NCI-H2171 treated with DMSO at 0.1 percent for 48 hours (cell line): ENCODE results near the gene PAFAH1B2.
A peak's percentile ranks its signal among the peaks of the same experiment; 100 is the strongest.
"Not testable (repeated sequence)": the region's sequence is repeated elsewhere in the genome, so short reads cannot be mapped to it uniquely, and the experiment has no call there.

Experiments used
- DNase-seq: peaks from one replicate; lab custom pipeline; 2025; lab: John Stamatoyannopoulos, UW

The PAFAH1B2 gene

GRCh38 chr11:117127171-117127901, 16.8 kb upstream of the PAFAH1B2 start:
- peak; percentile 64 for DNase-seq

- DNase-seq = no peak
These were observed 15.8 kb upstream of the PAFAH1B2 start for GRCh38 chr11:117128289-117128688.

GRCh38 chr11:117130396-117130795, 13.7 kb upstream of the PAFAH1B2 start:
- DNase-seq = not testable (repeated sequence)

DNA sequence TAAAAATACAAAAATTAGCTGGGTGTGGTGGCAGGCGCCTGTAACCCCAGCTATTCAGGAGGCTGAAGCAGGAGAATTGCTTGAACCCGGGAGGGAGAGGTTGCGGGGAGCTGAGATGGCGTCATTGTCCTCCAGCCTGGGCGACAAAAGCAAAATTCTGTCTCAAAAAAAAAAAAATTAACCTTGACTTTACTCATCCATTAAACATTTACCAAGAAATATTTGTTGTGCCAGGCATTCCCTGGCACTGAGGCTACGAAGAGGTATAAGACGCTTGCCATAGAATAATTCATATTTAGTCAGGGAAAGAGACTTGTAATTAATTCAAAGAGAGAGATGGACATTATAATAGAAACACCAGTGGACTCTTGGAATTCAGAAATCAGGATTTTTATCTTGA, 13.2 kb upstream of the PAFAH1B2 start:
- DNase-seq = no peak

DNA sequence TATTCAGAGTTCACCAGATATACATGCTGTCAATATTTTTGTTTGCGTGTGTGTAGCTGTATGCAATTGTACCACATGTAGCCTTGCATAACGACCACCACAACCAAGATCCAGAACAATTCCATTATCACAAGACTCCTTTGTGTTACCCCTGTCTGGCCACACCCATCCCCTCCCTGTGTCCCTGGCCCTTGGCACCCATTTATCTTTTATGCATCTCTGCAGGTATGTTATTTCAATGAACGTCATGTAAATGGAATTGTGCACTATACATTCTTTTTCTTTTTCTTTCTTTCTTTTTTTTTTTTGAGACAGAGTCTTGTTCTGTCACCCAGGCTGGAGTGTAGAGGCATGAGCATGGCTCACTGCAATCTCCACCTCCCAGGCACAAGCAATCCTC, 9.7 kb upstream of the PAFAH1B2 start:
- no peak for DNase-seq

GRCh38 chr11:117134979-117135378, 9.1 kb upstream of the PAFAH1B2 start:
- DNase-seq = not testable (repeated sequence)

- DNase-seq = not testable (repeated sequence)
These were observed 6.6 kb upstream of the PAFAH1B2 start for GRCh38 chr11:117137223-117138086.

GRCh38 chr11:117143390-117143789, 697 bp upstream of the PAFAH1B2 start:
- DNase-seq = no peak

DNA sequence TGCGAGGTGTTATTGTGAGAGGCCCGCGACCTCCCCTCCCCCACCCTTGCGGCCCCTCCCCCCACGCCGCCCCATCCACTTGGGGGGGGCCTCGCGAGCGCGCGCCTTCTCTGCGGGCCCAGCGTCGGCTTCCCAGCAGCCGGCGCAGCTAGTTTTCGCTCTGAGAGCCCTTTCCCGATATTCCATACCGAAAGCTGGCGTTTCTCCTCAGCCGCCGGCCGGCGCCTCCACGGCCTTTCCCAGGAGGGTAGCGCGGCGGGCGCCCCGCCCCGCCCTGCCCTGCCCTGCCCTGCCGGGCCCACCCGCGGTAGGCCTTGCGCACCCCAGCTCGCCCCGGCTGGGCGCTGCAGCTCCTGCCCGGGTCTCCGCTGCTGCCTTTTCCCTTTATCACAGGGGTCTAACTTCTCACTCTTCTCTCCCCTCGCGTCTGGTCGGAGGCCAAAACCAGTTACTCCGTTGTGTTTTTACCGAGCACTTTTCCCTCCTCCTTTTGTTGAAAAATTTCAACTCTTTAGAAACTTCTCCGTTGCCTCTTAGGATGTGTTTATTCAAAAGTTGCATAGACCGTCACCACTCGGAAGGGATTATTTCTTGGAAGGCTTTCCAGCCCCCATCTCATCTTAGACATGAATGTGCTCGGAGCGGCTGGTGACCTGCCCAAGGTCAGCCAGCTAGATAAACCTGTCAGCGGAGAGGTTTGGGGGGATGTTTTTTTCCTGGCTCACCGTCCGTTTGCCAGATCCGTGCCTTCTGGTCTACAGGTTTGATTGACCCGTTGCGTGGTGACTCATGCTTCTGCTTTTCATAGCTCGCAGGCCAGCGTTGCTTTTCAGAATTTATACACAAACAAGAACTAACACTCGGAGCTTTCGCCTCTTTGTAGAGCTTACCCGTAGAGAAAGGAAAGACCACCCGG, 648 bp downstream of the PAFAH1B2 start:
- DNase-seq = peak; percentile 55

DNA sequence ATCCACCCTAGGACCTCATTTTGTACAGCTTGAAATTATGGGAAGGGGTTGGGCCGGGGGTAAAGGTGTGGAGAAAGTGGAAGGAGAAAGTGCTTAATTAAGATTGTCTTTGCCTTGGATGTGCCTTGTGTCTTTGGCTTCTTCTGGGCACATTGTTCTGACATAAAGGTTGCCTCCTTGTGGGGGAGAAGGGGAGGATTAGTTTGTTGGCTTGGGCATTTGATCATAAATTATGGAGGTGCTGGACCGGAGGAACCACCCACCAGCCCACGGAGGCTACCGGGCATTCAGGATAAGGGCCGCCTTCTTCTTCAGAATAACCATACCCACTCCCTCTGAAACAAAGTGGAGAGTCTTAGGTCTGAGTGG, 1.3 kb downstream of the PAFAH1B2 start:
- DNase-seq = no peak

- DNase-seq = no peak
These were observed 2.4 kb downstream of the PAFAH1B2 start for GRCh38 chr11:117146521-117146920.

GRCh38 chr11:117152066-117152465, 8.0 kb downstream of the PAFAH1B2 start:
- no peak for DNase-seq

DNA sequence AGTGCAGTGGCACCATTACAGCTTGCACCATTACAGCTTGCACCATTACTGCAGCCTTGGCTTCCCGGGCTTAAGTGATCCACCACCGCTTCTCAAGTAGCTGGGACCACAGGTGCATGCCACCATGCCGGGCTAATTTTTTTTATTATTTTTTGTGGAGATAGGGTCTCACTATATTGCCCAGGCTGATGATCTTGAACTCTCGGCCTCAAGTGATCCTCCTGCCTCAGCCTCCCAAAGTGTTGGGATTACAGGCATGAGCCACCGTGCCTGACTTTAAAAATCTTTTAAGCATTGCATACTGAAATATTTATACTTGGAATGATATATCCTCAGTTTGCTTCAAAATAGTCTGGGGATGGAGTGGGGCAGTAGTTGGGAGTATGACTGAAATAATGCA, 10.4 kb downstream of the PAFAH1B2 start:
- DNase-seq = no peak

DNA sequence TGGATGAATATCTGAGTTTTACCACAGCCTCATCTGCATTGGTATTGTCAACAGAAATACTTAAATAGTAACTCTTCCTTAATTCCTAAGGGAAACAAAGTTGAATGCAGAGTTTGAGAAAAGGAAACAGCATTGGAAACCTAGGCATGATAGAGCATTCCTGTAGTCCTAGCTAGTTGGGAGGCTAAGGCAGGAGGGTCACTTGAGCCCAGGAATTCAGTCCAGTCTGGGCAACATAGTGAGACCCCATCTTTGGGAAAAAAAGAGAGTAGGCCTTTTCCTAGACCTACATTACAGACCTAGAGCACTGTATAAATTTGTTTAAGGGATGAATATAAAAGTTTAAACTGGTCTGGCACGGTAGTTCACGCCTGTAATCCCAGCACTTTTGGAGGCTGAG, 13.4 kb downstream of the PAFAH1B2 start:
- no peak for DNase-seq

DNA sequence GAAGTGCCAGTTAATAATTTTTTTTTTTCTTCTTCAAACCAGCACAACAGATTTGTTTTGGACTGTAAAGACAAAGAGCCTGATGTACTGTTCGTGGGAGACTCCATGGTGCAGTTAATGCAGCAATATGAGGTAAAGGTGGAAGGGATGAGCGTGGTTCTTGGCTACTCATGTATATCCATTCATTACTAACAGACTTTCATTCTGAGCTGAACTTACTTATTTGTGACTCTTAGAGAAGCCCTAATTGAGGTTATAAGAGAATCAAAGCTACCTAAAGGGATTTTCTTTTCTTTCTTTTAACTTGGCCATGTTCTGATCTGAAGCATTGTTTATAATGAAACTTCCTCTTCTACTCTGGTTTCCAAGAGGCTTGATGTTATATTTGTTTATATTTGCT, 15.8 kb downstream of the PAFAH1B2 start:
- no peak for DNase-seq

DNA sequence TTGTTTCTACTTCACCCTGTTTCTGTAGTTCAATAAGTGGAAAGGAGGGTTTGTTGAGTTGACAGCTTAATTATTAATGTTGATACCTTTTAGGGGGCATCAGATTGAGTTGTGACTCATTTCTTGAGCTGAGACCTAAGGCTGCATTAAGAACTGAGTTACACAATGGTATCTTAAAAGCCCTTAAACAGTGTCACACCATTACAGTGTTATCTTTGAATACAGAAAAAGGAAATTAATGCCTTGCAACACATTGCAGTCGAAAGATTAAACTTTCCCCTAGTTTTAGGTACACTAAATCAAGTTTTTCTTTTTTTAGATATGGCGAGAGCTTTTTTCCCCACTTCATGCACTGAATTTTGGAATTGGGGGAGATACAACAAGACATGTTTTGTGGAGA, 16.7 kb downstream of the PAFAH1B2 start:
- no peak for DNase-seq

DNA sequence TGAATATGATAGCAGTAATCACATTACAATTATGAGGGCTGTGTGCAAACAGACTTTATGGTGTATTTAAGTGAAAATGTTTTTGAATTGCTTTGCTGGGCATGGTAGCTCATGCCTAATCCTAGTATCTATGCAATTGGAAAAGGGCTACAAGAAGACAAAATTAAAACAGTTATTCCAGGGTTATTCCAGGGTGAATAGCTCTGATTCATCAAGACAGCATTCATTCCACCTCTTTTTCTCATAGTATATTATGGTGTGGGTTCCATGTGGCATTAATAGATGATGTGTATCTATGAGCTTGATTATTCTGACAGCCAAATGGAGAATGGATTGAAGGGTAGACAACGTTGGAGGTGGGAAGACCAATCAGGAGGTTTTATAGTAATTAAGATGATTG, 22.4 kb downstream of the PAFAH1B2 start:
- DNase-seq = no peak

- no peak for DNase-seq
These were observed 25.6 kb downstream of the PAFAH1B2 start for GRCh38 chr11:117169736-117170135.

GRCh38 chr11:117170210-117170609, 26.1 kb downstream of the PAFAH1B2 start:
- no peak for DNase-seq

DNA sequence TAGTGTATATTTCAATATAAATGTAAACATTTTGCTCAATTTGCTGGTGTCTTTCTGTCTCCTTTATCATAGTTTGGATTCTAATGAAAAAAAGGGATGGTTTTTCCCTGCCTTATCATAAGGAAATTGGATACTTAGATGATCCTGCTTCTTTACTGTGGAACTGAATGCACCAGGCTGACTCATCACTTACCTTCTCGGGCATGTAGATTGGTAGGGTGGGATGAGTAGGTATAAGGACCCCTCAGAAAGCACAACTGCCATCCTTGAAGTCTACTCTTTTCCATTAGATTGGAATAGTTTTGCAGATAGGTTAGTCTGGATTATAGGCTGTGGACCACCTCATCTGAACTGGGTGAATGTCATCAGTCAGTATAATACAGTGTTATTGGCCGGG, 26.9 kb downstream of the PAFAH1B2 start:
- DNase-seq = no peak

- no peak for DNase-seq
These were observed 27.4 kb downstream of the PAFAH1B2 start for GRCh38 chr11:117171404-117172061.
